ENCODE data around the gene RWDD4.

Gene RWDD4

DNA sequence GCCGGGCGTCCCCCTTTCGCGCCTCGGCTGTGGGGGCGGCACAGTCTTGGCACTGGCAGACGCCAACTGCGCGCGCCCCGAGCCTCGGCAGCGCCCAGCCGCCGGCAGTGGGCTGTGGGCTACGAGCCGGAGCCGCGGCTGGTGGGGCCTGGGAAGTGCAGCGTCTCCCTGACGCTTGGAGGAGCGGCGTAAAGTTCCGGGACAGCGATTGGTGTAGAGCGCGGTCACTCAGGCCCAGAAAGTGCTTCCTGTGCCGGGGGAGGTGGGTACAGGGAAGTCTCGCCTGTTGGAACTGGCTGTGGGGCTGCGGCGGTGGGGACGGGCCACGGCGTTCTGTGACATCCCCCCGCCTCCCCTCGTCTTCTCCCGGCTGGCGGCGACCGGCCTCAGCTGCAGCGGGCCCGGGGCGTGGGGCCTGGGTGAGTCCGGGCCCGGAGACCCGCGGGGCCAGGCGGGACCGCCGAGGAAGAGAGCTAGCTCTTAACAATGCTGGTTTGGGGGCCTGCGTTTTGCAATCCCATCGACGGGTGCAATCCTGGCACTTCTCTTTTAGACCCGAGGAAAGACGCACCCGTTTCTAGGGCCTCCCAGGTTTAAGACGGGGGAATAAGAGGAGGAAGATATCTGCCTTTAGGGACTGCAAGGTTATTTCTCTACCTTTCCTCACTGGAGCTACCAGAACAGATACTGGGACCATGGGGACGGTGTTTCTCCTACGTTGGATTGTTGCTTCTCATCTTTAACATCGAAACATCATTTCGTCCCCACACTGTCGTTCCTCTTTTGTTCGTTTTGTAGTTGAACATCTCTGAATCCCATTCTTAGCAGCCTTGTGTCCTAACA lies at the start of gene RWDD4, which contains the start of gene TRAPPC11:
RWDD4 (minus strand) TSS at position 157 of the 843 bp plus-strand sequence. CDS start 233 bp downstream, outside the sequence.
TRAPPC11 (plus strand) TSS at position 265 of the 843 bp plus-strand sequence. CDS start 4,575 bp downstream, outside the sequence.
- Histone ChIP-seq H3K27ac (ENCODE audit: low read length) (peak within 1 kb of the TSS; percentile 18), H3K36me3 (ENCODE audit: control insufficient read depth, low read depth, low read length) (peaks cover 3% of the 10 kb centered on the region), H3K9ac (ENCODE audit: low read length) (peak within 1 kb of the TSS; percentile 87)

DNA sequence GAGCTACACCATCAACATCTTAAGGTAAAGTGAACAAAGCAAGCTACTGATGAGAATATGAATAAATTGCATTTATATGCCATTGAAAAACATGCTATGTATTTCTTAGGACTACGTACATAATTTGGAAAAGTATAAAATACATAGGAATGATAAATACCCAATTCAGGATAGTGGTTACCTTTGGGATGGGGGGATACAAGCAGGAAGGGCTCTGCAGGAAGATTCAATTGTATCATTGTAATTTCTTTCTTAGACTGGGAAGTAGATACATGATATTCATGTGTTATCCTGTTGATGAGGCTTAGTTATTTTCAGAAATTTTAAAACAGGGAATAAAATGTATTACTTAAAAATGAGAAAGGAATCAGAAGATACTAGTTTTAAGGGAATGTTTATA lies 43.5 kb upstream of the RWDD4 start:
- Histone ChIP-seq H3K9ac (ENCODE audit: low read length) (no peak overlapping the region), H3K4me3 (ENCODE audit: low read length) (no peak overlapping the region), H3K9me3 (ENCODE audit: control insufficient read depth, low read depth, low read length) (no peaks in the 10 kb centered on the region), H3K27ac (ENCODE audit: low read length) (no peak overlapping the region), H3K4me1 (ENCODE audit: control insufficient read depth, low read depth, low read length) (no peaks in the 10 kb centered on the region), H3K27me3 (ENCODE audit: control insufficient read depth, insufficient read depth, low read length) (no peaks in the 10 kb centered on the region), H3K36me3 (ENCODE audit: control insufficient read depth, low read depth, low read length) (peaks cover 50% of the 10 kb centered on the region)

More for the DNA sequence above, at the start of gene RWDD4, which contains the start of gene TRAPPC11:
- peak within 1 kb of the TSS; percentile 96 for H3K4me3 ChIP-seq (ENCODE audit: low read length)
- no peaks in the 10 kb centered on the region for H3K9me3 ChIP-seq (ENCODE audit: control insufficient read depth, low read depth, low read length)
- H3K27me3 ChIP-seq (ENCODE audit: control insufficient read depth, insufficient read depth, low read length), result no peaks in the 10 kb centered on the region
- H3K4me1 ChIP-seq (ENCODE audit: control insufficient read depth, low read depth, low read length), result peaks cover 14% of the 10 kb centered on the region

DNA sequence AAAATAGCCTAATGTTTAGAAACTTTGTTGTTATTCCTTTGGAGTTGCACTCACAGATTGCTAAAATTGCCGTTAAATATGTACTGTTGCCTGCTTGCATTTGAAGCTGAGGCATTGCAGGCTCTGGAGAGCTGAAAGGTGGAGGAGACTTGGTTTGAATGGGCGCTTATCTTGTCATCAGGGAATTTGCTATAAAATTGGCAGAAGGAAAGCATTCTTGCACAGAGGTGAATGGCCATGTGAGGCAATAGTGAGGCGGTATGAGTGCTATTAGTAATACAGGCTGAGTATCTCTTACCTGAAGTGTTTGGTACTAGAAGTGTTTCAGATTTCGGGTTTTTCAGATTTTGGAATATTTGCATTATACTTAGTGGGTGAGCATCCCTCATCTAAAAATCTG lies 41.4 kb upstream of the RWDD4 start:
- H3K4me1 ChIP-seq (ENCODE audit: control insufficient read depth, low read depth, low read length), result no peaks in the 10 kb centered on the region
- peaks cover 60% of the 10 kb centered on the region for H3K36me3 ChIP-seq (ENCODE audit: control insufficient read depth, low read depth, low read length)
- no peaks in the 10 kb centered on the region for H3K9me3 ChIP-seq (ENCODE audit: control insufficient read depth, low read depth, low read length)

GRCh38 chr4:183698909-183699308 lies 39.9 kb upstream of the RWDD4 start:
- Histone ChIP-seq H3K9me3 (ENCODE audit: control insufficient read depth, low read depth, low read length) (no peaks in the 10 kb centered on the region), H3K4me1 (ENCODE audit: control insufficient read depth, low read depth, low read length) (no peaks in the 10 kb centered on the region), H3K4me3 (ENCODE audit: low read length) (no peak overlapping the region), H3K27ac (ENCODE audit: low read length) (no peak overlapping the region), H3K36me3 (ENCODE audit: control insufficient read depth, low read depth, low read length) (peaks cover 72% of the 10 kb centered on the region), H3K27me3 (ENCODE audit: control insufficient read depth, insufficient read depth, low read length) (no peaks in the 10 kb centered on the region), H3K9ac (ENCODE audit: low read length) (no peak overlapping the region)

More for the DNA sequence above, 41.4 kb upstream of the RWDD4 start:
- Histone ChIP-seq H3K4me3 (ENCODE audit: low read length) (no peak overlapping the region), H3K9ac (ENCODE audit: low read length) (no peak overlapping the region), H3K27ac (ENCODE audit: low read length) (no peak overlapping the region), H3K27me3 (ENCODE audit: control insufficient read depth, insufficient read depth, low read length) (no peaks in the 10 kb centered on the region)

- Histone ChIP-seq H3K4me3 (ENCODE audit: low read length) (no peak overlapping the region), H3K27ac (ENCODE audit: low read length) (no peak overlapping the region), H3K36me3 (ENCODE audit: control insufficient read depth, low read depth, low read length) (peaks cover 54% of the 10 kb centered on the region), H3K9me3 (ENCODE audit: control insufficient read depth, low read depth, low read length) (no peaks in the 10 kb centered on the region), H3K27me3 (ENCODE audit: control insufficient read depth, insufficient read depth, low read length) (no peaks in the 10 kb centered on the region), H3K9ac (ENCODE audit: low read length) (no peak overlapping the region), H3K4me1 (ENCODE audit: control insufficient read depth, low read depth, low read length) (no peaks in the 10 kb centered on the region)
Observed at GRCh38 chr4:183691897-183692296, 32.9 kb upstream of the RWDD4 start.

GRCh38 chr4:183691006-183691405 lies 32.0 kb upstream of the RWDD4 start:
- Histone ChIP-seq H3K4me1 (ENCODE audit: control insufficient read depth, low read depth, low read length) (no peaks in the 10 kb centered on the region), H3K27me3 (ENCODE audit: control insufficient read depth, insufficient read depth, low read length) (no peaks in the 10 kb centered on the region), H3K9me3 (ENCODE audit: control insufficient read depth, low read depth, low read length) (no peaks in the 10 kb centered on the region), H3K4me3 (ENCODE audit: low read length) (no peak overlapping the region), H3K36me3 (ENCODE audit: control insufficient read depth, low read depth, low read length) (peaks cover 48% of the 10 kb centered on the region), H3K27ac (ENCODE audit: low read length) (no peak overlapping the region), H3K9ac (ENCODE audit: low read length) (no peak overlapping the region)

- Histone ChIP-seq H3K4me3 (ENCODE audit: low read length) (no peak overlapping the region), H3K9ac (ENCODE audit: low read length) (no peak overlapping the region), H3K4me1 (ENCODE audit: control insufficient read depth, low read depth, low read length) (no peaks in the 10 kb centered on the region), H3K27me3 (ENCODE audit: control insufficient read depth, insufficient read depth, low read length) (no peaks in the 10 kb centered on the region), H3K9me3 (ENCODE audit: control insufficient read depth, low read depth, low read length) (no peaks in the 10 kb centered on the region), H3K27ac (ENCODE audit: low read length) (no peak overlapping the region), H3K36me3 (ENCODE audit: control insufficient read depth, low read depth, low read length) (peaks cover 46% of the 10 kb centered on the region)
Observed at GRCh38 chr4:183688216-183688615, 29.2 kb upstream of the RWDD4 start.

DNA sequence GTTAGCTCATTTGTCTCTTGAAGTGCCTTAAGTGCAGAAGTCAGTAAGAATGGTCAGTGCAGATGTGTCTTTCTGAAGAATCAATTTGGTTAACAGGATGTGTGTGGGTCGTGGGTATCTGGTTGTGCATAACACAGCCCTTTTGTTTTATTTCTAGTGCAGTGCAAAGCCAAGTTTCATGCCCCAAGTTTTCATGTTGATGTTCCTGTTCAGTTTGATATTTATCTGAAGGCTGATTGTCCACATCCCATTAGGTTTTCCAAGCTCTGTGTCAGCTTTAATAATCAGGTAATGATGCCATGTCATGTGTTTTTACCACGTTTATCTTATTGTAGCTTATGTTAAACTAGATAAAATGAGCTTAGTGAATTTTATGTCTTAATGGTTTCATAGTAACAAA lies 27.5 kb upstream of the RWDD4 start:
- Histone ChIP-seq H3K9ac (ENCODE audit: low read length) (no peak overlapping the region), H3K27ac (ENCODE audit: low read length) (no peak overlapping the region), H3K27me3 (ENCODE audit: control insufficient read depth, insufficient read depth, low read length) (no peaks in the 10 kb centered on the region), H3K4me3 (ENCODE audit: low read length) (no peak overlapping the region), H3K9me3 (ENCODE audit: control insufficient read depth, low read depth, low read length) (no peaks in the 10 kb centered on the region), H3K4me1 (ENCODE audit: control insufficient read depth, low read depth, low read length) (no peaks in the 10 kb centered on the region), H3K36me3 (ENCODE audit: control insufficient read depth, low read depth, low read length) (peaks cover 33% of the 10 kb centered on the region)

- H3K27ac ChIP-seq (ENCODE audit: low read length), result no peak overlapping the region
- H3K9ac ChIP-seq (ENCODE audit: low read length), result no peak overlapping the region
- H3K36me3 ChIP-seq (ENCODE audit: control insufficient read depth, low read depth, low read length), result peaks cover 41% of the 10 kb centered on the region
- no peaks in the 10 kb centered on the region for H3K4me1 ChIP-seq (ENCODE audit: control insufficient read depth, low read depth, low read length)
- H3K9me3 ChIP-seq (ENCODE audit: control insufficient read depth, low read depth, low read length), result no peaks in the 10 kb centered on the region
- no peak overlapping the region for H3K4me3 ChIP-seq (ENCODE audit: low read length)
- no peaks in the 10 kb centered on the region for H3K27me3 ChIP-seq (ENCODE audit: control insufficient read depth, insufficient read depth, low read length)
Observed at GRCh38 chr4:183681119-183681518, 22.1 kb upstream of the RWDD4 start.

GRCh38 chr4:183675625-183676024 lies 16.6 kb upstream of the RWDD4 start:
- H3K27ac ChIP-seq (ENCODE audit: low read length), result no peak overlapping the region
- no peaks in the 10 kb centered on the region for H3K27me3 ChIP-seq (ENCODE audit: control insufficient read depth, insufficient read depth, low read length)
- no peak overlapping the region for H3K9ac ChIP-seq (ENCODE audit: low read length)
- no peaks in the 10 kb centered on the region for H3K4me1 ChIP-seq (ENCODE audit: control insufficient read depth, low read depth, low read length)
- no peak overlapping the region for H3K4me3 ChIP-seq (ENCODE audit: low read length)
- no peaks in the 10 kb centered on the region for H3K9me3 ChIP-seq (ENCODE audit: control insufficient read depth, low read depth, low read length)
- peaks cover 23% of the 10 kb centered on the region for H3K36me3 ChIP-seq (ENCODE audit: control insufficient read depth, low read depth, low read length)

GRCh38 chr4:183674153-183674552 lies 15.2 kb upstream of the RWDD4 start:
- Histone ChIP-seq H3K27ac (ENCODE audit: low read length) (no peak overlapping the region), H3K4me1 (ENCODE audit: control insufficient read depth, low read depth, low read length) (no peaks in the 10 kb centered on the region), H3K36me3 (ENCODE audit: control insufficient read depth, low read depth, low read length) (peaks cover 28% of the 10 kb centered on the region), H3K27me3 (ENCODE audit: control insufficient read depth, insufficient read depth, low read length) (no peaks in the 10 kb centered on the region), H3K4me3 (ENCODE audit: low read length) (no peak overlapping the region), H3K9ac (ENCODE audit: low read length) (no peak overlapping the region), H3K9me3 (ENCODE audit: control insufficient read depth, low read depth, low read length) (no peaks in the 10 kb centered on the region)
